IPS-18c (cell line): Measurements from ENCODE around the gene NPNT.

ENCODE experiments used
- H3K4me3 ChIP-seq: 2 replicates; pipeline ENCODE4 v1.7.0; 2013; ENCODE audit warnings: low read depth, mild to moderate bottlenecking, low read length, moderate library complexity; ENCODE audit not compliant: insufficient read depth
- H3K9me3 ChIP-seq: one replicate; pipeline ENCODE4 v1.6.1; 2013; ENCODE audit warnings: mild to moderate bottlenecking, low read length, moderate library complexity; ENCODE audit not compliant: control insufficient read depth, insufficient read depth

The NPNT gene

GRCh38 chr4:105990933-105991332 is 95.7 kb downstream of the NPNT start:
- H3K4me3 ChIP-seq, result no peak overlapping the region
- H3K9me3 ChIP-seq, result no peaks in the 10 kb centered on the region

DNA sequence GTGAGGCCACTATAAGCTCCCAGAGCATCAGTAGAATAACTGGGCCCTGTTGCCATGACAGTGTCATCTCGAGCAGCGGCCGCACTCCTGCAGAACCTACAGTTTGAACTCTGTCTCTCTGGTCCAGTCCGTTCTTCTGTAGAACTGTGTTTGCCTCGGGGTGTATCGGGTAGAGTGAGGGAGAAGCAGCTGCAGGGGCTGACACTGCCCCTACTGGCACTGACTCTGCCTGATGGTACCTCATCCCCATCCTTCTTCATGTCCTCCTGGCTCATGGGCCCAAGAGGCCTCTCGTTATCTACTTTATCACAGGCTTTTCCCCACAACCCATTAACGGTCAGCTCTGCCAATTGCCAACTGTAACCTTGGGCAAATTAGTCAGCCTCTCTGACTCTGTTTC is 96.5 kb downstream of the NPNT start:
- H3K9me3 ChIP-seq, result no peaks in the 10 kb centered on the region

DNA sequence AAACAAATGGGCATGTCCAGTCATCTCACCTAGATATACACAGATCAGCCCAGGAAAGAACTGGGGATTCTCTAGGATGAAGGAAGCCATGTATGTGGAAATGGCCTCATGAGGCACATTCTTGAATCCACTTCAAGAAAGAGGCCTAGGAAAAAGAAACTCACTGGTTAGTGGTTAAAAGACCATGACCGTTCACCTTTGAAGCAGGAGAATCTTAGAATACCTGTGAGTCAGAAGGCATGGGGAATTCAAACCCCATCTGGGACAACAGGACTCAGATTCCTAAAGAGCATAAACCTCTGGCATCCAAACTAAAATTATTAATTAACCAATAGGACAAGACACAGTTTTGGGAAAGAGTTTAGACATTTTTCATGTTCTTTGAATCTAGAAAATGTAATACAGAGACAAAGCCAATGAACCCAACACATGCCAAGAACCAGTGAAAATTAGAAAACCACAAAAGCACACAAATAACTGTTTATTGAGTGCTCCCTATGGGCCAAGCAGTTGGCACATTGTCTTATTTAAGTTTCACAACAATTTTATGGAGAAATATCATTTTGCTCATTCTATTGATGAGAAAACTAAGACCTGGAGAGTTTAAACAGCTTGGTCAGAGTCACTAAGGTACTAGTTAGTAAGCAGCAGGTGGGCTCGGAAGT is 97.5 kb downstream of the NPNT start:
- no peak overlapping the region for H3K4me3 ChIP-seq
- H3K9me3 ChIP-seq, result no peaks in the 10 kb centered on the region

More for the DNA sequence above, 96.5 kb downstream of the NPNT start:
- H3K4me3 ChIP-seq, result no peak overlapping the region

DNA sequence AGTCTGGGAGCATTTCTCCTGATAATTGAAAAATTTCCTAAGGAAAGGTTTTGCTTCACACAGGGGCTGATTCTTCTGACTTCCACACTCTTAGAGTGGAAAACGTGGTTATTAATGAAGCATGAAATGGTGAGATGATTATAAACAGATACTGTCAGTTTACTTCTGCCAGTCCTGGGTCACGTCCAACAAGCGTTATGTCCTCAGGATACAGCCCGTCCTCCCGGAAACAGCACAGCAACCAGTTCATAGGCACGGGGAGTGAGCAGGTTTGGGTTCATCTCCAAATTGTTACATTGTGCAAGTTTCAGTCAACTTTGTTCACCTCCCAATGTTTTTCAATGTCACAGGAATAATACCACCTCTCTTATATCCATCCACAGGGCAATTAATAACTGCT is 98.8 kb downstream of the NPNT start:
- Histone ChIP-seq H3K4me3 (no peak overlapping the region), H3K9me3 (no peaks in the 10 kb centered on the region)

GRCh38 chr4:105994841-105995501 is 99.7 kb downstream of the NPNT start:
- Histone ChIP-seq H3K4me3 (no peak overlapping the region), H3K9me3 (no peaks in the 10 kb centered on the region)

GRCh38 chr4:105996845-105997244 is 101.6 kb downstream of the NPNT start:
- no peaks in the 10 kb centered on the region for H3K9me3 ChIP-seq
- no peak overlapping the region for H3K4me3 ChIP-seq

GRCh38 chr4:105998171-105999063 is 103.1 kb downstream of the NPNT start:
- H3K4me3 ChIP-seq, result no peak overlapping the region

GRCh38 chr4:106002994-106003393 is 107.7 kb downstream of the NPNT start:
- no peak overlapping the region for H3K4me3 ChIP-seq
- no peaks in the 10 kb centered on the region for H3K9me3 ChIP-seq

More at GRCh38 chr4:105998171-105999063, 103.1 kb downstream of the NPNT start:
- H3K9me3 ChIP-seq, result no peaks in the 10 kb centered on the region

- no peaks in the 10 kb centered on the region for H3K9me3 ChIP-seq
- H3K4me3 ChIP-seq, result no peak overlapping the region
Measured at GRCh38 chr4:106010761-106011160, 115.5 kb downstream of the NPNT start.

GRCh38 chr4:106011387-106011786 is 116.1 kb downstream of the NPNT start:
- Histone ChIP-seq H3K9me3 (no peaks in the 10 kb centered on the region), H3K4me3 (no peak overlapping the region)

DNA sequence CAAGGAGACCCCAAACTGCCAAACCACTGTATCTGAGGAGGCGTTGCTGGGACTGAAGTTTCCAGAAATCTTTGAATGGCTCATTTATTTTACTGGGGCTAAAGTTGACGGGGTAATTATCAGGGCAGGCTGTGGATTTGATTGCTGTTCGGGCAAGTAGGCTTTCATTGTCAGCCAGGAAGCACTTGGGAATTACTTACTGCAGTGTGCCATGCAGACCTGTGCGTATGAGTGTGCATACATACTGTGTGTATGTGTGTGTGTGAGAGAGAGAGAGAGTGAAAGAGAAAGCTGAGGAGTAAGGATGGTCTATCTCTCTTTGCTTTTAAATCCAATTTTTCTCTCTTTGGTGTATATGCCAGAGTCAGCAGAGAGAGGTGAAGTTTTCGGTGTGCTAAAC is 122.7 kb downstream of the NPNT start:
- Histone ChIP-seq H3K4me3 (no peak overlapping the region), H3K9me3 (no peaks in the 10 kb centered on the region)

- no peaks in the 10 kb centered on the region for H3K9me3 ChIP-seq
- H3K4me3 ChIP-seq, result no peak overlapping the region
Measured at GRCh38 chr4:106019771-106020170, 124.5 kb downstream of the NPNT start.
